Gastroesophageal sphincter (tissue), 3 donors: ENCODE data around the gene GABRR2.

Experiments used
- POLR2A ChIP-seq, 2 donors: fragments of 450-650 bp; IDR thresholded peaks; one replicate each; pipeline ENCODE4 v1.6.1; 2017; ENCODE audit warnings: antibody characterized with exemption in 2 of 2, mild to moderate bottlenecking in 2 of 2, moderate library complexity in 1 of 2
- TF ChIP-seq, protein P1 (sequence below), 4 experiments: fragments of 200-600 bp in 2 of 4; fragments of 450-650 bp in 2 of 4; sonication (generic) in 1 of 4; IDR thresholded peaks; one replicate each; pipeline ENCODE4 v1.5.1; 2017 to 2019; ENCODE audit warnings: antibody characterized with exemption in 4 of 4, mild to moderate bottlenecking in 2 of 4, moderate library complexity in 2 of 4

DNA sequence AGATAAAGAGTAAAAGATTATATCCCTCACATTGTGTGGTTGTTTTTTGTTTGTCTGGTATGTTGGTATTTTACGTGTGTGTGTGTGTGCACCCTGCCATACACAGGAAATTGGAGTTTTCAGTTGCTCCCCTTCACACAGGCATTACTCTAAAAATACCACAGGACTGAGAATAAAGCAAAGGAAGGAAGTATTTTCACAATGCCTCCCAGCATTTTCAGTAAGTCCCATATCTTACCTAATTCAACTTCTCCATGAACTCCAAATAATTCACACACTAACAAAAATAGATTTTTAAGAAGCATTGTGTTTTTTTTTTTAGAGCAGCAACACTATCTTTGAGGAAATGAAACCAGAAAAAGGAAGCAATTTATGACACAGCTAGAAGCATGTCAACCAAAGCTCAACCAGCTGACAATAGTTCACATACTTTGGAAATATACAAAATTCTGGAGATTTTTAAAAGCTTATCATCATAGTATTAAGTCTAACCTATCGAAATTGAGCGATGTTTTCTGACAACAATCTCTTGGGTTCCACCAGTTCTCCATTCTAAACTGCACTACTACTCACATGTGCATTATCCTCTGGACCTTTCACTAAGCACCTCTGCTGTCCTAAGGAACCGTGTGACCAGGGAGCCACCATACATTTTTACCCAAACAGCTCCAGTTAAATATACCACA, 35.3 kb upstream of the GABRR2 start:
- TF ChIP-seq, protein P1, sequence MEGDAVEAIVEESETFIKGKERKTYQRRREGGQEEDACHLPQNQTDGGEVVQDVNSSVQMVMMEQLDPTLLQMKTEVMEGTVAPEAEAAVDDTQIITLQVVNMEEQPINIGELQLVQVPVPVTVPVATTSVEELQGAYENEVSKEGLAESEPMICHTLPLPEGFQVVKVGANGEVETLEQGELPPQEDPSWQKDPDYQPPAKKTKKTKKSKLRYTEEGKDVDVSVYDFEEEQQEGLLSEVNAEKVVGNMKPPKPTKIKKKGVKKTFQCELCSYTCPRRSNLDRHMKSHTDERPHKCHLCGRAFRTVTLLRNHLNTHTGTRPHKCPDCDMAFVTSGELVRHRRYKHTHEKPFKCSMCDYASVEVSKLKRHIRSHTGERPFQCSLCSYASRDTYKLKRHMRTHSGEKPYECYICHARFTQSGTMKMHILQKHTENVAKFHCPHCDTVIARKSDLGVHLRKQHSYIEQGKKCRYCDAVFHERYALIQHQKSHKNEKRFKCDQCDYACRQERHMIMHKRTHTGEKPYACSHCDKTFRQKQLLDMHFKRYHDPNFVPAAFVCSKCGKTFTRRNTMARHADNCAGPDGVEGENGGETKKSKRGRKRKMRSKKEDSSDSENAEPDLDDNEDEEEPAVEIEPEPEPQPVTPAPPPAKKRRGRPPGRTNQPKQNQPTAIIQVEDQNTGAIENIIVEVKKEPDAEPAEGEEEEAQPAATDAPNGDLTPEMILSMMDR (IDR thresholded peaks at IDR 0.05): no peak
- no peak for TF ChIP-seq POLR2A (IDR thresholded peaks at IDR 0.05)
